OCI-LY1 (cell line): Measurements from ENCODE around the gene DCLK1.
A peak's percentile ranks its signal among the peaks of the same experiment; 100 is the strongest.

Source experiments
- EZH2 ChIP-seq: fragments of 200-600 bp; sonication (generic), shearing (Covaris generic); IDR thresholded peaks from 2 replicates; pipeline ENCODE4 v1.8.0; 2017; ENCODE audit warnings: borderline replicate concordance, mixed run types, mild to moderate bottlenecking, antibody characterized with exemption, low read length, moderate library complexity, mixed read lengths
- TF ChIP-seq, protein P1 (sequence below): fragments of 200-600 bp; sonication (generic), shearing (Covaris generic); IDR thresholded peaks from 2 replicates; pipeline ENCODE4 v1.5.1; 2017; ENCODE audit warnings: mild to moderate bottlenecking, antibody characterized with exemption, low read length, moderate library complexity, mixed read lengths

DNA sequence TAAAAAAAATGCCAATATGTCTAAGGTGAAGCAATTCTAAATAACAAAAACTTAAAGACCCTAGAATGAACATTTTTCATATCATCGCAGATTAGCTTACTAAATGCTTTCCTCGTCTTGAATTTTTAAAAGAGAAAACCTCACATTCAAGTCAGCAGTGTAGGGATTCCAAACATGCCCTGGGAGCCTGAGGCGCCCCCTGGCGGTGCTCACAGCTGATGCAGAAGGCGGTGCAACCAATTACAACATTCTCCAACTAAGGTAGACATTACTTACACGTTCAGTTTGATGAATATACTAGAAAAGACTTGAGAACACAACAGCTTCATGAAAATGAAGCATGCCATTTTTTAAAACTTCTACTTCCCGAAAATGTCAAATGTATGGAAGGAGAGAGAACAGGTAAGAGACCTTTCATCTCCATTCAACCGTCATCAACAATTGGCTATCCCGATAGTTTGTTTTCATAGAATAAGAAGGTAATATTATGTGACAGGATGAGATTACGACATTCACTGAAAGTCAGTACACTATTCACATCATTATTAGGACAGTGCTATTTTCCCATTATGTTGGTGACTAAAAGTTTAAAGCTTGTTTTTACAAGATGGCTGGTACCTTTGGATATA is 304.4 kb downstream of the DCLK1 start:
- TF ChIP-seq, protein P1, sequence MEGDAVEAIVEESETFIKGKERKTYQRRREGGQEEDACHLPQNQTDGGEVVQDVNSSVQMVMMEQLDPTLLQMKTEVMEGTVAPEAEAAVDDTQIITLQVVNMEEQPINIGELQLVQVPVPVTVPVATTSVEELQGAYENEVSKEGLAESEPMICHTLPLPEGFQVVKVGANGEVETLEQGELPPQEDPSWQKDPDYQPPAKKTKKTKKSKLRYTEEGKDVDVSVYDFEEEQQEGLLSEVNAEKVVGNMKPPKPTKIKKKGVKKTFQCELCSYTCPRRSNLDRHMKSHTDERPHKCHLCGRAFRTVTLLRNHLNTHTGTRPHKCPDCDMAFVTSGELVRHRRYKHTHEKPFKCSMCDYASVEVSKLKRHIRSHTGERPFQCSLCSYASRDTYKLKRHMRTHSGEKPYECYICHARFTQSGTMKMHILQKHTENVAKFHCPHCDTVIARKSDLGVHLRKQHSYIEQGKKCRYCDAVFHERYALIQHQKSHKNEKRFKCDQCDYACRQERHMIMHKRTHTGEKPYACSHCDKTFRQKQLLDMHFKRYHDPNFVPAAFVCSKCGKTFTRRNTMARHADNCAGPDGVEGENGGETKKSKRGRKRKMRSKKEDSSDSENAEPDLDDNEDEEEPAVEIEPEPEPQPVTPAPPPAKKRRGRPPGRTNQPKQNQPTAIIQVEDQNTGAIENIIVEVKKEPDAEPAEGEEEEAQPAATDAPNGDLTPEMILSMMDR, result peak; percentile 38; the same call in 1 of the 2 replicates
- TF ChIP-seq EZH2, result no peak
